GM21367 (cell line): Measurements from ENCODE around the gene ADCY6.
"Not testable (repeated sequence)": the region's sequence is repeated elsewhere in the genome, so short reads cannot be mapped to it uniquely, and the experiment has no call there.

ENCODE experiments used
- ATAC-seq: cut with Tn5 transposase; IDR thresholded peaks from one replicate; pipeline ENCODE4 v1.9.1; 2021; ENCODE audit not compliant: unreplicated experiment

Gene ADCY6

DNA sequence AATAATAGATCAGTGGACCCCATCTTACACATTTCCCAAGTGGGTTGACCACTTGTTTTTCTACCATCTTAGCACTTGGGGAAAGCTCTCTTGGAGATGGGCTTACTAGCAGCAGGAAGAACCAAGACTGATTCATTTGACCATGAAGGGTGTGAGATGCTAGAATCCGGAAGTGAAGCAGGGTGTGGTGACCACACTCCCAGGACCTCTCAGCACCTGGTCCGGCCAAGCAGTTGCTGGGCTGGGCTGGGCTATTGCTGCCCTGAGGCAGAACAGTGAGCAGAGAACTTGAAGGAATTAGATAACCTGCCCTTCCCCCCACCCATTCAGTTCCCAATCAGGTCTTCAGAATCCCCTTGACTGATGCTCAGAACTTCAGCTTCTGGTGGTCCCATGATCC, 24.4 kb downstream of the ADCY6 start:
- ATAC-seq, result no peak

- no peak for ATAC-seq
These were observed 30.2 kb downstream of the ADCY6 start for GRCh38 chr12:48758737-48759136.

- ATAC-seq, result no peak
These were observed 30.7 kb downstream of the ADCY6 start for GRCh38 chr12:48758186-48758585.

DNA sequence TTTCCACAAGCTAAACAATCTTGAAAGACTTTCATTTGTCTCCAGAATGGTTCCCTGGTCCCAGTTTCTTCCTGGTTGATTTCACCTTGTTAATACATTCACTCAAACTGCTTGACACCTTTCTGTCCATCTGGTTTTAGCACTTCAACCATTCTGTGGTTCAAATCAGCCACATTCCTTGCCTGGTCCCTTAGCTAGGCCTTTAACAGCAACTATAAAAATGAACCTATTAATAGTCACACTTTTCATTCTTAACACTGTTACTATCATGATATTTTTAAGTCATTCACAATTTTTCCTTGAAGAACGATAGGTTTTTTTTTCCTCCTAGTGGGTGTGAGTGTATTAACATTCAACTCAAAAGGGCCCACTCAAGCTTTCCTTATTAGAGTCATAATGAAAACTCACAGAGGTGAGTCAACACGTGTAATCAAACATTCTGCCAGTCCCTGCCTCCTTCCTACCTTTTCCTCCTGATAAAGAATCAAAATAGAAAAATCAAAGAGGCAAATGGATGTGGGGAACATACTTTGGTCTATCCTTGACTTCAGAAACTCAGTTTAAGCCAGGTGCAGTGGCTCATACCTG, 38.0 kb downstream of the ADCY6 start:
- ATAC-seq, result no peak

DNA sequence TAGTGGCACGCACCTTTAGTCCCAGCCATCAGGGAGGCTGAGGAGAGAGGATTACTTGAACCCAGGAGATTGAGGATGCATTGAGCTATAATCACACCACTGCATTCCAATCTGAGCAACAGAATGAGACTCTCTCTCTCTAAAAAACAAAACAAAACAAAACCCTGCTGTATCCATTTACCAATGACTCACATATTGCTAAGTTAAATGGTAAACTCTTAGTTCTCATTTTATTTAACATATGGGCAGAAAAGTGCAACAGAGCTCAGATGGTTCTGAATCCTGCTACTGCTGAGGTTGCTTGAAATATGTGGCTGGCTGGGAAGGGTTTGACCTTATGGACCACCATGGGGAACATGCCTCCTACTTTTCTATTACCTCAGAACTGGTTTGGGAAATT, 38.7 kb downstream of the ADCY6 start:
- no peak for ATAC-seq

GRCh38 chr12:48744251-48745008, 44.5 kb downstream of the ADCY6 start:
- no peak for ATAC-seq

- no peak for ATAC-seq
These were observed 49.1 kb downstream of the ADCY6 start for GRCh38 chr12:48739618-48740269.

GRCh38 chr12:48736456-48736855, 52.4 kb downstream of the ADCY6 start:
- no peak for ATAC-seq

DNA sequence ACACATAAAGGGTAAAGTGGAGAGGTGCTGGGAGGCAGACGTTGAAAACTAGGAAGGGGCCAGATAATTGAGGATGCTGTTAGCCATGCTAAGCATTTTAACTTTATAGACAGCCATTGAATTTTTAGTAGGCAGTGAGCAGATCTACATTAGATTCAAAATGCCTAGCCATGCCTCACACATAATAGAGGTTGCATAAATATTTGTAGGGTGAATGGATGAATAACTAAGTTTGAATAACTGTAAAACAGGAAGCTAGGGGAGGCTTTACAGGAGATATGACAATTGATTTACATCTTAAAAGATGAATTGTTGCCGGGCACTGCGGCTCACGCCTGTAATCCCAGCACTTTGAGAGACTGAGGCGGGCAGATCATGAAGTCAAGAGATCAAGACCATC, 60.1 kb downstream of the ADCY6 start:
- no peak for ATAC-seq

DNA sequence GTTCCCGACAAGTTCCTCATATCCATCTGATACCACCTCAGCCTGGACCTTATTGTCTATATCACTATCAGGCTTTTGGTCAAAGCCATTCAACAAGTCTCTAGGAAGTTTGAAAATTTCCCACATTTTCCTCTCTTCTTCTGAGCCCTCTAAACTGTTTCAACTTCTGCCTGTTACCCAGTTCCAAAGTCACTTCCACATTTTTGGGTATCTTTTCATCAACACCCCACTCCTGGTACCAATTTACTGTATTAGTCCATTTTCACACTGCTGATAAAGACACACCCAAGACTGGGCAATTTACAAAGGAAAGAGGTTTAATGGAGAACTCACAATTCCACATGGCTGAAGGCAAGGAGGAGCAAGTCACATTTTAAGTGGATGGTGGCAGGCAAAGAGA, 68.2 kb downstream of the ADCY6 start:
- not testable (repeated sequence) for ATAC-seq

- ATAC-seq, result not testable (repeated sequence)
These were observed 68.7 kb downstream of the ADCY6 start for GRCh38 chr12:48720171-48720570.

DNA sequence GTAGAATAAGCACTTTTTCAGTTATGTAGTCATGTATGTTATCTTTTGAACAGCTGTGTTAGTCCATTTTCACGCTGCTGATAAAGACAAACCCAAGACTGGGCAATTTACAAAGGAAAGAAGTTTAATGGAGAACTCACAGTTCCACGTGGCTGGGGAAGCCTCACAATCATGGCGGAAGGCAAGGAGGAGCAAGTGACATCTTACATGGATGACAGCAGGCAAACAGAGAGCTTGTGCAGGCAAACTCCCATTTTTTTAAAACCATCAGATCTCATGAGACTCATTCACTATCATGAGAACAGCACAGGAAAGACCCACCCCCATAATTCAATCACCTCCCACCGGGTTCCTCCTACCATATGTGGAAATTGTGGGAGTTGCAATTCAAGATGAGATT, 69.9 kb downstream of the ADCY6 start:
- ATAC-seq, result not testable (repeated sequence)

DNA sequence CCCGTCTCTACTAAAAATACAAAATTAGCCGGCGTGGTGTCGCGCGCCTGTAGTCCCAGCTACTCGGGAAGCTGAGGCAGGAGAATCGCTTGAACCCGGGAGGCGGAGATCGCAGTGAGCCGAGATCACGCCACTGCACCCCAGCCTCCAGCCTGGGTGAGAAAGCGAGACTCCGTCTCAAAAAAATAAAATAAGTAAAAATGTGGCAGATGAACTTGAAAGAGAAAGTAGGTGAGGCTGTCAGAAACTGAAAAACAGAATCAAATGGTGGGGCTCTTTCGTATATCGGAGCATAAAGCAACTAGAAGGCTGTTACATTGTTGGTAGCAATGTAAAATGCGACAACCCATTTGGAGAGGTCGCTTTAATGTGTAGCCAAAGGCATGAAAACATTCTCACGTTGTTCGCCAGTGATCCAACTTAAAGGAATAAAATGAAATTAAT, 71.6 kb downstream of the ADCY6 start:
- no peak for ATAC-seq

GRCh38 chr12:48716493-48717251, 72.2 kb downstream of the ADCY6 start, which contains the start of gene CCNT1:
TSS of gene CCNT1 (minus strand) at chr12:48716707. CDS start at chr12:48716675, 32 bp downstream.
- peak; percentile 96 for ATAC-seq
